Transverse colon (tissue), 3 donors: ENCODE data around the gene FRYL.

Source experiments
- CTCF ChIP-seq, 5 experiments: fragments of 200-600 bp in 3 of 5; fragments of 450-650 bp in 2 of 5; sonication (generic) in 3 of 5; IDR thresholded peaks; 1 replicate in 2 of 5; 2 replicates in 3 of 5; pipeline ENCODE4 v1.5.1; 2016 to 2017; ENCODE audit warnings: antibody characterized with exemption in 5 of 5, inconsistent platforms in 3 of 5, mild to moderate bottlenecking in 2 of 5, moderate library complexity in 1 of 5
- EP300 ChIP-seq: sonication (generic); formaldehyde crosslinking; IDR thresholded peaks from one replicate; pipeline ENCODE4 v1.6.1; 2017; ENCODE audit warnings: antibody characterized with exemption, low read depth

DNA sequence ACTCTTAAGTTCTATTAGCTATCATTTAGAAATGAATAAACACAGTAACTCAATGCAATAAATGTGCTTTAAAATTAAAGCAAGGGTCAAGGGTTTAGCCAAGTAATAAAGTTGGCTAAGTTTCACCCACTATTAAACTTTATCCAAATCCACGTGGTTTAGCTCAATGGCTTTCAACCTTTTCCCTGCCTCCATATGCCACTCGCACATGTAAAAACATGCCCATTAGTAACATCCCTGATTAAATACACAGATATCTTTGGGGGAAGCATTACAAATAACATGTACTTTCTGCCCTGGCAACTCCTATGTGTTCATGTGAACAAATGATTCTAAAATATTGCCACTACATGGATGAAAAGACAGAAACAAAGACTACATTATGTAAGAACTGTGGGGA lies 159.2 kb downstream of the FRYL start:
- TF ChIP-seq CTCF (IDR thresholded peaks at IDR 0.05) (no peak), EP300 (no peak)
